ENCODE results near the gene ZNF784.
"Not testable (repeated sequence)": the region's sequence is repeated elsewhere in the genome, so short reads cannot be mapped to it uniquely, and the experiment has no call there.

Gene ZNF784

GRCh38 chr19:55580628-55581144, 43.7 kb downstream of the ZNF784 start, which contains the start of gene ZNF579:
Gene ZNF579, minus strand, starts transcription at chr19:55580848. Its CDS starts 1,209 bp downstream, at chr19:55579639.
- DNase-seq = peak; percentile 91

- peak; percentile 53 for DNase-seq
Observed at GRCh38 chr19:55579766-55580621, 44.4 kb downstream of the ZNF784 start.

- no peak for DNase-seq
Observed at GRCh38 chr19:55578761-55579747, 45.3 kb downstream of the ZNF784 start.

- DNase-seq = no peak
Observed at GRCh38 chr19:55578031-55578760, 46.2 kb downstream of the ZNF784 start.

GRCh38 chr19:55576746-55577145, 47.6 kb downstream of the ZNF784 start:
- no peak for DNase-seq

GRCh38 chr19:55573929-55574328, 50.4 kb downstream of the ZNF784 start:
- not testable (repeated sequence) for DNase-seq

Data from NCI-H226 (cell line).